Tibial nerve (tissue), 3 donors: ENCODE measurements around the gene TDP1.

ENCODE experiments used
- POLR2A ChIP-seq, 2 donors: fragments of 450-650 bp; IDR thresholded peaks; one replicate each; pipeline ENCODE4 v1.6.1; 2017; ENCODE audit warnings: antibody characterized with exemption in 2 of 2, mild to moderate bottlenecking in 2 of 2, moderate library complexity in 2 of 2
- TF ChIP-seq, protein P1 (sequence below), 5 experiments: fragments of 200-600 bp in 3 of 5; fragments of 450-650 bp in 2 of 5; sonication (generic) in 3 of 5; IDR thresholded peaks; one replicate each; pipeline ENCODE4 v1.5.1; 2016 to 2019; ENCODE audit warnings: antibody characterized with exemption in 5 of 5, mild to moderate bottlenecking in 3 of 5, moderate library complexity in 2 of 5

DNA sequence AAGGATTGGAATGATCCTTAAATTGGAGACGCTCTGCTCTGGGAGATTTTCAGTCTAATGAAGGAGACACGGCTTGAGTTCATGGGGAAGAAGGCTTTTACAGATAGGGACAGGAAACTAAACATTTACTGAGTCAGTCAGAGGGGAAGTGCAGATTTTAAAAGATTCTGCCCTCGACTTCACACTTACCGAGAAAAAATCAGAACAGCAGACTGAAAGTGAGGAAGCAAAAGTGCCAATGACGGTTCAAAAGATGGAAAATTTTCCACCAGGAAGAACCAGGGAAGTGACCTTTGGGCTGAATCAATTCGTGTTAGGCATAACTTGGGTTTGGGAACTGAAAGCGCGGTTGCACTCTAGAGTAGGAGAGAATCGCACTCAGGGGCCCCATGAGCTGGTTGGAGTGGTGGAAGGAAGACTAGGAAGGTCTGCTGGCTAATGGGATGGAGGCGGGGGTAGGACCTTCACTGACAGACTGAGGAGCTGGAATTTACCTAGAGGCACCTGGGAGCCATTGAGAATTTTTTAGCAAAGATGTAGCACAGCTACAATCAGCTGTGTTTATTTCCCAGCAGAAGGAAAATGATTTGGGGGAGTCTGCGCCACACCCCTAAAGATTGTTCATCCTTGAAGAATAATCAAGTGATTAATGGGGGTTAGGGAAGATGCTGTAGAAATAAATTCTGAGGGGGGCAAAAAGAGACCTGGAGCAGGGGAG lies 107.3 kb downstream of the TDP1 start:
- TF ChIP-seq, protein P1, sequence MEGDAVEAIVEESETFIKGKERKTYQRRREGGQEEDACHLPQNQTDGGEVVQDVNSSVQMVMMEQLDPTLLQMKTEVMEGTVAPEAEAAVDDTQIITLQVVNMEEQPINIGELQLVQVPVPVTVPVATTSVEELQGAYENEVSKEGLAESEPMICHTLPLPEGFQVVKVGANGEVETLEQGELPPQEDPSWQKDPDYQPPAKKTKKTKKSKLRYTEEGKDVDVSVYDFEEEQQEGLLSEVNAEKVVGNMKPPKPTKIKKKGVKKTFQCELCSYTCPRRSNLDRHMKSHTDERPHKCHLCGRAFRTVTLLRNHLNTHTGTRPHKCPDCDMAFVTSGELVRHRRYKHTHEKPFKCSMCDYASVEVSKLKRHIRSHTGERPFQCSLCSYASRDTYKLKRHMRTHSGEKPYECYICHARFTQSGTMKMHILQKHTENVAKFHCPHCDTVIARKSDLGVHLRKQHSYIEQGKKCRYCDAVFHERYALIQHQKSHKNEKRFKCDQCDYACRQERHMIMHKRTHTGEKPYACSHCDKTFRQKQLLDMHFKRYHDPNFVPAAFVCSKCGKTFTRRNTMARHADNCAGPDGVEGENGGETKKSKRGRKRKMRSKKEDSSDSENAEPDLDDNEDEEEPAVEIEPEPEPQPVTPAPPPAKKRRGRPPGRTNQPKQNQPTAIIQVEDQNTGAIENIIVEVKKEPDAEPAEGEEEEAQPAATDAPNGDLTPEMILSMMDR (IDR thresholded peaks at IDR 0.05) = no peak
- no peak for TF ChIP-seq POLR2A (IDR thresholded peaks at IDR 0.05)
